Measurements from ENCODE around the gene WASF3. TPM values are rescaled to one million over a fixed set of nuclear protein-coding genes. Genes with fewer than 3 reads are reported as not detected.

The WASF3 gene
- total RNA-seq, 1 experiment from 2014 or later = 3.4 TPM

- BruUV-seq (replicated peaks) = no TSS peak
- Histone ChIP-seq H3K4me2 (ENCODE audit: low read length) (no peak overlapping the region), H3K27me3 (ENCODE audit: insufficient read depth, low read length) (no peaks in the 10 kb centered on the region), H3K36me3 (ENCODE audit: control insufficient read depth in 1 of 2, insufficient read depth in 2 of 2, low read length in 2 of 2) (no peaks in the 10 kb centered on the region), H3K9me2 (ENCODE audit: insufficient read depth) (no peaks in the 10 kb centered on the region), H3K4me3 (replicated peaks in 1 of 2; ENCODE audit: low read depth in 1 of 2, low read length in 2 of 2) (no peak overlapping the region), H3K4me1 (ENCODE audit: control insufficient read depth in 1 of 2, insufficient read depth in 2 of 2, low read length in 2 of 2) (no peaks in the 10 kb centered on the region), H3K9me3 (ENCODE audit: control insufficient read depth in 1 of 2, insufficient read depth in 1 of 2, low read depth in 1 of 2, low read length in 2 of 2) (peaks cover 10 to 11% of the 10 kb centered on the region in 2 experiments; a peak in 2 of 4 replicates), H3K27ac (ENCODE audit: low read depth, low read length) (no peak overlapping the region), H3K79me2 (ENCODE audit: insufficient read depth, low read length) (no peaks in the 10 kb centered on the region), H3K9ac (ENCODE audit: low read length) (no peak overlapping the region), H4K20me1 (ENCODE audit: insufficient read depth) (no peaks in the 10 kb centered on the region), H2AFZ (ENCODE audit: low read depth, low read length, poor library complexity, severe bottlenecking) (no peak overlapping the region)
- intact Hi-C loops (cut with micrococcal nuclease) = no loop called here
- DNase-seq (ENCODE audit: low read depth, low spot score) (no peak), ATAC-seq (no peak)
- ChIA-PET POLR2A (no interaction called here), CTCF (no interaction called here), RAD21 (ENCODE audit: low non-redundant PET in 1 of 2, low total read pairs in 2 of 2, uncharacterized antibody in 2 of 2, unreplicated experiment in 2 of 2) (no interaction called here)
- TF ChIP-seq ZFX (IDR thresholded peaks at IDR 0.05) (no peak), CTCF (IDR thresholded peaks at IDR 0.05 in 2 of 3, conservative IDR thresholded peaks at IDR 0.05 in 1 of 3; ENCODE audit: borderline replicate concordance in 1 of 3, insufficient read depth in 1 of 3, low read depth in 2 of 3, low read length in 2 of 3) (no peak), ELF1 (IDR thresholded peaks at IDR 0.05; ENCODE audit: borderline replicate concordance, low read depth) (no peak), POLR2AphosphoS5 (IDR thresholded peaks at IDR 0.05; ENCODE audit: low read depth, low read length) (no peak), ZBTB33 (IDR thresholded peaks at IDR 0.05; ENCODE audit: extremely low read depth, insufficient replicate concordance, low read length) (no peak), FOSL1 (IDR thresholded peaks at IDR 0.05; ENCODE audit: low read depth) (no peak), SIN3A (IDR thresholded peaks at IDR 0.05; ENCODE audit: low read depth) (no peak), ZNF274 (IDR thresholded peaks at IDR 0.05; ENCODE audit: low read depth, low read length) (no peak), JUND (IDR thresholded peaks at IDR 0.05) (no peak), CBX3 (IDR thresholded peaks at IDR 0.05; ENCODE audit: low read depth) (no peak), TCF7L2 (IDR thresholded peaks at IDR 0.05; ENCODE audit: borderline replicate concordance, extremely low read depth, insufficient read depth, insufficient read length) (no peak)
Measured at GRCh38 chr13:26626271-26626670, 68.8 kb downstream of the WASF3 start.
